ENCODE results near the gene TLCD1. TPM values are rescaled to one million over a fixed set of nuclear protein-coding genes. Genes with fewer than 3 reads are reported as not detected.

Gene TLCD1
- total RNA-seq, 1 experiment from 2014 or later: 19.4 TPM

DNA sequence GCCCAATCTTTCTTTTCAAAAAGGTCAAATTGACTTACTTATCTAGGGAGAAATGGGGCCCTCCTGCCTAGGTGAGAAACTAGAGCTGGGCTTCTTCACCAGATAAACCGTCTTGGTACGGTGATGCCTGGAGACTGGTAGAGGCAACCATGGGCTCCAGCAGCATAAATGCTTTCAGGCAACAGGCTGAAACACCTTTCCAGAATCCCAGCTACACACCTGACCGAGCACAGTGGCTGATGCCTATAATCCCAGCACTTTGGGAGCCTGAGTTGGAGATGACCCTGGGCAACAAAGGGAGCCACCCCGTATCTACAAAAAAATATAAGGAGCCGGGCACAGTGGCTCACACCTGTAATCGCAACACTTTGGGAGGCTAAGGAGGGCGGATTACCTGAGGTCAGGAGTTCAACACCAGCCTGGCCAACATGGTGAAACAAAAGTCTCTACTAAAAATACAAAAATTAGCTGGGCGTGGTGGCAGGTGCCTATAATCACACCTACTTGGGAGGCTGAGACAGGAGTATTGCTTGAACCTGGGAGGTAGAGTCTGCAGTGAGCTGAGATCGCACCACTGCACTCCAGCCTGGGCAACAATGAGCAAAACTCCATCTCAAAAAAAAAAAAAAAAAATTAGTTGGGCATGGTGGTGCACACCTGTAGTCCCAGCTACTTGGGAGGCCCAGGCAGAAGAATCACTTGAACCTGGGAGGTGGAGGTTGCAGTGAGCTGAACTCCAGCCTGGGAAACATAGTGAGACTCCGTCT, 25.8 kb upstream of the TLCD1 start:
- CTCF ChIA-PET: interaction anchor here (0.6 to 3.7 kb wide), 3 partner anchors 9 to 59 kb away, joined by 3 to 60 read pairs (median 9); partner anchors contain the start of gene TLCD1
- no peak overlapping the region for H3K4me2 ChIP-seq
- H3K9me2 ChIP-seq (ENCODE audit: insufficient read depth): no peaks in the 10 kb centered on the region
- intact Hi-C loops (cut with micrococcal nuclease; ENCODE audit: unreplicated experiment): loop anchor here (5.0 kb wide), 1 partner anchor 104 kb away; the partner anchor contains the start of gene BLTP2
- peaks cover 38% of the 10 kb centered on the region for H3K79me2 ChIP-seq (ENCODE audit: low read depth)
- H3K4me3 ChIP-seq: no peak overlapping the region
- H3F3A ChIP-seq (ENCODE audit: insufficient read depth, low read depth): peaks cover 76% of the 10 kb centered on the region
- no peaks in the 10 kb centered on the region for H3K9me3 ChIP-seq (ENCODE audit: insufficient read depth, low read depth)
- TF ChIP-seq EZH2 (IDR thresholded peaks at IDR 0.05; ENCODE audit: low read depth): no peak
- TF ChIP-seq, protein P1, sequence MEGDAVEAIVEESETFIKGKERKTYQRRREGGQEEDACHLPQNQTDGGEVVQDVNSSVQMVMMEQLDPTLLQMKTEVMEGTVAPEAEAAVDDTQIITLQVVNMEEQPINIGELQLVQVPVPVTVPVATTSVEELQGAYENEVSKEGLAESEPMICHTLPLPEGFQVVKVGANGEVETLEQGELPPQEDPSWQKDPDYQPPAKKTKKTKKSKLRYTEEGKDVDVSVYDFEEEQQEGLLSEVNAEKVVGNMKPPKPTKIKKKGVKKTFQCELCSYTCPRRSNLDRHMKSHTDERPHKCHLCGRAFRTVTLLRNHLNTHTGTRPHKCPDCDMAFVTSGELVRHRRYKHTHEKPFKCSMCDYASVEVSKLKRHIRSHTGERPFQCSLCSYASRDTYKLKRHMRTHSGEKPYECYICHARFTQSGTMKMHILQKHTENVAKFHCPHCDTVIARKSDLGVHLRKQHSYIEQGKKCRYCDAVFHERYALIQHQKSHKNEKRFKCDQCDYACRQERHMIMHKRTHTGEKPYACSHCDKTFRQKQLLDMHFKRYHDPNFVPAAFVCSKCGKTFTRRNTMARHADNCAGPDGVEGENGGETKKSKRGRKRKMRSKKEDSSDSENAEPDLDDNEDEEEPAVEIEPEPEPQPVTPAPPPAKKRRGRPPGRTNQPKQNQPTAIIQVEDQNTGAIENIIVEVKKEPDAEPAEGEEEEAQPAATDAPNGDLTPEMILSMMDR (conservative IDR thresholded peaks at IDR 0.05): no peak
- no TSS peak for BruUV-seq (replicated peaks)
- H4K20me1 ChIP-seq (ENCODE audit: insufficient read depth): peaks cover 56% of the 10 kb centered on the region
- no peaks in the 10 kb centered on the region for H3K27me3 ChIP-seq (ENCODE audit: insufficient read depth, low read depth)
- H3K4me1 ChIP-seq (replicated peaks; ENCODE audit: insufficient read depth): peaks cover 37% of the 10 kb centered on the region
- no peak for DNase-seq
- no peak overlapping the region for H2AFZ ChIP-seq
- POLR2A ChIA-PET (ENCODE audit: unreplicated experiment): interaction anchor here (0.5 to 0.6 kb wide), 3 partner anchors 40 to 145 kb away, joined by 3 to 11 read pairs (median 7); partner anchors contain the start of genes ERAL1 and PROCA1
- peaks cover 24% of the 10 kb centered on the region for H3K36me3 ChIP-seq (ENCODE audit: low read depth)
- no peak overlapping the region for H3K27ac ChIP-seq

DNA sequence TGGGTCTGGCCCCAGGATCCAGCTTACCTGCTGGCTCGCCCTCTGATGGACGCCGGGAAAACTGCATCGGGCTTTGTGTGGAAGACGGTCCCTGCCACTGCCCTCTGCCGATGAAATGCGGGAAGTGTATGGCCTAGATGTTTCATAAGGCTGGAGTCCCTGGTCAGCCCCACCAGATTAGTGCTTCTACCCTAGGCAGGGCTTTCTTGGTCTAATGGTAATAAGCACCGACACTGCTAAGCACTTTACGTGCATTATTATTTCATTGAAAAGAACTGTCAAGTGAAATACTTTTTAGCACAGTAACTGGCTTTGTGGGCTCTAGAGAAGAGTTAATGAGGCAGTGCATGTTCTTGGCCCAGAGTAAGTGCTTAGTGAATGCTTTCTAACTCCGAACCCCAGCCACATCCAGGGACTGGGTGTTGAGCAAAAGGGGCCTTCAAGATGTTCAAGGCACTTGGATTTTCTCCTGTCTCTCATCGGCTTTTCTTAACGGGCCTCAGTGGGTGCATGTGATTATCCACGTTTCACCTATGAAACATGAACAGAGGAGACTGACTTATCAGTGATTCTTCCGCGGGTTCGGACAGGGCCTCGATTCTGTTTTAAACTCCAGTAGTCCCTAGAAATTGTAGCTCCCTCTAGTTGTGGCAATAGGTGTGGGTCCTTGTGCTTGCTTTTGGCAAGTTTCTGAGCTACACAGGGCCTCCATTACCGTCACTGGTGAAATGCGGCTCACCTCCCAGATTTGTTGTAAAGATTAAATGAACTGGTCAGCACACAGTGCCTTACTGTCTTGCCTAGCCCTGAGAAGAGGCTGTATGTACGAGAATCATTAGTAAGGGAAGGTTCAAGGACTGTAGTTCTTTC, 24.4 kb upstream of the TLCD1 start:
- Histone ChIP-seq H3K36me3 (ENCODE audit: low read depth) (peaks cover 24% of the 10 kb centered on the region), H4K20me1 (ENCODE audit: insufficient read depth) (peaks cover 56% of the 10 kb centered on the region), H3K4me2 (peak overlapping the region; percentile 55; the same call in 1 of the 2 replicates), H3K79me2 (ENCODE audit: low read depth) (peaks cover 48% of the 10 kb centered on the region), H3K9me2 (ENCODE audit: insufficient read depth) (no peaks in the 10 kb centered on the region), H3K27ac (no peak overlapping the region), H3F3A (ENCODE audit: insufficient read depth, low read depth) (peaks cover 82% of the 10 kb centered on the region), H3K9me3 (ENCODE audit: insufficient read depth, low read depth) (no peaks in the 10 kb centered on the region), H3K4me1 (replicated peaks; ENCODE audit: insufficient read depth) (peaks cover 43% of the 10 kb centered on the region), H3K27me3 (ENCODE audit: insufficient read depth, low read depth) (no peaks in the 10 kb centered on the region), H2AFZ (no peak overlapping the region), H3K4me3 (no peak overlapping the region)
- DNase-seq: peak; percentile 76 to 91
- intact Hi-C loops (cut with micrococcal nuclease; ENCODE audit: unreplicated experiment): loop anchor here (1.0 to 5.0 kb wide), 2 partner anchors 23 to 103 kb away; partner anchors contain the start of gene BLTP2
- ChIA-PET CTCF (interaction anchor here (0.6 to 3.7 kb wide), 3 partner anchors 15 to 23 kb away, joined by 4 to 60 read pairs (median 6); partner anchors contain the start of genes NEK8 and TLCD1), POLR2A (ENCODE audit: unreplicated experiment) (interaction anchor here (0.6 to 1.5 kb wide), 3 partner anchors 24 to 649 kb away, joined by 3 to 34 read pairs (median 3); partner anchors contain the start of genes RPL23A and TLCD1)
- no peak for TF ChIP-seq EZH2 (IDR thresholded peaks at IDR 0.05; ENCODE audit: low read depth)
- TF ChIP-seq, protein P1 (conservative IDR thresholded peaks at IDR 0.05): peak; percentile 98
- BruUV-seq (replicated peaks): no TSS peak

All from PC-9 (cell line).